Erythroblast (primary cell): ENCODE measurements around the gene GLI3.

Experiments used
- GATA1 ChIP-seq: IDR thresholded peaks from 2 replicates; pipeline ENCODE4 v1.6.1; 2011; ENCODE audit warnings: low read depth, mild to moderate bottlenecking, control low read depth, low read length, moderate library complexity
- POLR2A ChIP-seq: IDR thresholded peaks from 2 replicates; pipeline ENCODE4 v1.6.1; 2011; ENCODE audit warnings: mild to moderate bottlenecking, low read length

- no peak for TF ChIP-seq POLR2A
- TF ChIP-seq GATA1, result no peak
Measured at GRCh38 chr7:42033480-42033879, 203.5 kb downstream of the GLI3 start.
